Measurements from ENCODE around the gene RORB.
A peak's percentile ranks its signal among the peaks of the same experiment; 100 is the strongest.

Gene RORB
- total RNA-seq, result 0.17 to 0.39 (median 0.35) reads per million in 3 donors

- Histone ChIP-seq H3K27ac (ENCODE audit: insufficient read depth, low read length, poor library complexity, severe bottlenecking) (no peak within 1 kb of the TSS), H3K4me1 (ENCODE audit: control insufficient read depth, insufficient read depth, low read length, poor library complexity, severe bottlenecking) (no peaks in the 10 kb centered on the region), H3K36me3 (ENCODE audit: control insufficient read depth, insufficient read depth, low read length) (no peaks in the 10 kb centered on the region), H3K9me3 (ENCODE audit: control insufficient read depth, low read length) (no peaks in the 10 kb centered on the region), H3K27me3 (replicated peaks; ENCODE audit: control insufficient read depth, insufficient read depth, low read length, poor library complexity, severe bottlenecking) (peaks cover 24% of the 10 kb centered on the region), H3K4me3 (ENCODE audit: insufficient read depth, low read depth, low read length, poor library complexity, severe bottlenecking) (peak within 1 kb of the TSS; percentile 62)
- peak in 1 of 3 donors; percentile 19 for DNase-seq
These were observed at the start of gene RORB for GRCh38 chr9:74496819-74497747. Gene RORB, plus strand, starts transcription at chr9:74497335. Its CDS starts 642 bp downstream, at chr9:74497977.

GRCh38 chr9:74447451-74448193, 49.5 kb upstream of the RORB start:
- no peak for DNase-seq
- Histone ChIP-seq H3K4me1 (ENCODE audit: control insufficient read depth, insufficient read depth, low read length, poor library complexity, severe bottlenecking) (no peaks in the 10 kb centered on the region), H3K27me3 (replicated peaks; ENCODE audit: control insufficient read depth, insufficient read depth, low read length, poor library complexity, severe bottlenecking) (no peaks in the 10 kb centered on the region), H3K9me3 (ENCODE audit: control insufficient read depth, low read length) (no peaks in the 10 kb centered on the region), H3K27ac (ENCODE audit: insufficient read depth, low read length, poor library complexity, severe bottlenecking) (no peak overlapping the region), H3K36me3 (ENCODE audit: control insufficient read depth, insufficient read depth, low read length) (no peaks in the 10 kb centered on the region), H3K4me3 (ENCODE audit: insufficient read depth, low read depth, low read length, poor library complexity, severe bottlenecking) (no peak overlapping the region)

- Histone ChIP-seq H3K27ac (ENCODE audit: insufficient read depth, low read length, poor library complexity, severe bottlenecking) (no peak overlapping the region), H3K4me3 (ENCODE audit: insufficient read depth, low read depth, low read length, poor library complexity, severe bottlenecking) (no peak overlapping the region), H3K36me3 (ENCODE audit: control insufficient read depth, insufficient read depth, low read length) (no peaks in the 10 kb centered on the region), H3K27me3 (replicated peaks; ENCODE audit: control insufficient read depth, insufficient read depth, low read length, poor library complexity, severe bottlenecking) (no peaks in the 10 kb centered on the region), H3K4me1 (ENCODE audit: control insufficient read depth, insufficient read depth, low read length, poor library complexity, severe bottlenecking) (no peaks in the 10 kb centered on the region), H3K9me3 (ENCODE audit: control insufficient read depth, low read length) (no peaks in the 10 kb centered on the region)
- DNase-seq, result no peak
These were observed 48.1 kb upstream of the RORB start for GRCh38 chr9:74449060-74449459.

GRCh38 chr9:74458832-74459231, 38.3 kb upstream of the RORB start:
- Histone ChIP-seq H3K9me3 (ENCODE audit: control insufficient read depth, low read length) (no peaks in the 10 kb centered on the region), H3K4me1 (ENCODE audit: control insufficient read depth, insufficient read depth, low read length, poor library complexity, severe bottlenecking) (no peaks in the 10 kb centered on the region), H3K27ac (ENCODE audit: insufficient read depth, low read length, poor library complexity, severe bottlenecking) (no peak overlapping the region), H3K4me3 (ENCODE audit: insufficient read depth, low read depth, low read length, poor library complexity, severe bottlenecking) (no peak overlapping the region), H3K36me3 (ENCODE audit: control insufficient read depth, insufficient read depth, low read length) (no peaks in the 10 kb centered on the region), H3K27me3 (replicated peaks; ENCODE audit: control insufficient read depth, insufficient read depth, low read length, poor library complexity, severe bottlenecking) (no peaks in the 10 kb centered on the region)
- DNase-seq, result no peak

GRCh38 chr9:74463825-74464224, 33.3 kb upstream of the RORB start:
- H3K27me3 ChIP-seq (replicated peaks; ENCODE audit: control insufficient read depth, insufficient read depth, low read length, poor library complexity, severe bottlenecking), result no peaks in the 10 kb centered on the region
- H3K4me3 ChIP-seq (ENCODE audit: insufficient read depth, low read depth, low read length, poor library complexity, severe bottlenecking), result no peak overlapping the region
- no peak overlapping the region for H3K27ac ChIP-seq (ENCODE audit: insufficient read depth, low read length, poor library complexity, severe bottlenecking)
- no peaks in the 10 kb centered on the region for H3K36me3 ChIP-seq (ENCODE audit: control insufficient read depth, insufficient read depth, low read length)
- H3K9me3 ChIP-seq (ENCODE audit: control insufficient read depth, low read length), result no peaks in the 10 kb centered on the region
- no peaks in the 10 kb centered on the region for H3K4me1 ChIP-seq (ENCODE audit: control insufficient read depth, insufficient read depth, low read length, poor library complexity, severe bottlenecking)
- DNase-seq, result no peak

- Histone ChIP-seq H3K27me3 (replicated peaks; ENCODE audit: control insufficient read depth, insufficient read depth, low read length, poor library complexity, severe bottlenecking) (no peaks in the 10 kb centered on the region), H3K9me3 (ENCODE audit: control insufficient read depth, low read length) (no peaks in the 10 kb centered on the region), H3K27ac (ENCODE audit: insufficient read depth, low read length, poor library complexity, severe bottlenecking) (no peak overlapping the region), H3K36me3 (ENCODE audit: control insufficient read depth, insufficient read depth, low read length) (no peaks in the 10 kb centered on the region), H3K4me3 (ENCODE audit: insufficient read depth, low read depth, low read length, poor library complexity, severe bottlenecking) (no peak overlapping the region), H3K4me1 (ENCODE audit: control insufficient read depth, insufficient read depth, low read length, poor library complexity, severe bottlenecking) (no peaks in the 10 kb centered on the region)
- DNase-seq, result no peak
These were observed 18.5 kb upstream of the RORB start for GRCh38 chr9:74478606-74479005.

- Histone ChIP-seq H3K4me1 (ENCODE audit: control insufficient read depth, insufficient read depth, low read length, poor library complexity, severe bottlenecking) (no peaks in the 10 kb centered on the region), H3K27me3 (replicated peaks; ENCODE audit: control insufficient read depth, insufficient read depth, low read length, poor library complexity, severe bottlenecking) (no peaks in the 10 kb centered on the region), H3K27ac (ENCODE audit: insufficient read depth, low read length, poor library complexity, severe bottlenecking) (no peak overlapping the region), H3K9me3 (ENCODE audit: control insufficient read depth, low read length) (no peaks in the 10 kb centered on the region), H3K4me3 (ENCODE audit: insufficient read depth, low read depth, low read length, poor library complexity, severe bottlenecking) (no peak overlapping the region), H3K36me3 (ENCODE audit: control insufficient read depth, insufficient read depth, low read length) (no peaks in the 10 kb centered on the region)
- DNase-seq, result no peak
These were observed 17.4 kb upstream of the RORB start for GRCh38 chr9:74479711-74480110.

- Histone ChIP-seq H3K27me3 (replicated peaks; ENCODE audit: control insufficient read depth, insufficient read depth, low read length, poor library complexity, severe bottlenecking) (no peaks in the 10 kb centered on the region), H3K9me3 (ENCODE audit: control insufficient read depth, low read length) (no peaks in the 10 kb centered on the region), H3K4me3 (ENCODE audit: insufficient read depth, low read depth, low read length, poor library complexity, severe bottlenecking) (no peak overlapping the region), H3K4me1 (ENCODE audit: control insufficient read depth, insufficient read depth, low read length, poor library complexity, severe bottlenecking) (no peaks in the 10 kb centered on the region), H3K36me3 (ENCODE audit: control insufficient read depth, insufficient read depth, low read length) (no peaks in the 10 kb centered on the region), H3K27ac (ENCODE audit: insufficient read depth, low read length, poor library complexity, severe bottlenecking) (no peak overlapping the region)
- no peak for DNase-seq
These were observed 9.7 kb upstream of the RORB start for GRCh38 chr9:74487395-74487794.

GRCh38 chr9:74493512-74493911, 3.6 kb upstream of the RORB start:
- H3K4me3 ChIP-seq (ENCODE audit: insufficient read depth, low read depth, low read length, poor library complexity, severe bottlenecking), result no peak overlapping the region
- peaks cover 6% of the 10 kb centered on the region for H3K27me3 ChIP-seq (replicated peaks; ENCODE audit: control insufficient read depth, insufficient read depth, low read length, poor library complexity, severe bottlenecking)
- DNase-seq, result no peak
- H3K9me3 ChIP-seq (ENCODE audit: control insufficient read depth, low read length), result no peaks in the 10 kb centered on the region
- no peak overlapping the region for H3K27ac ChIP-seq (ENCODE audit: insufficient read depth, low read length, poor library complexity, severe bottlenecking)
- no peaks in the 10 kb centered on the region for H3K4me1 ChIP-seq (ENCODE audit: control insufficient read depth, insufficient read depth, low read length, poor library complexity, severe bottlenecking)
- no peaks in the 10 kb centered on the region for H3K36me3 ChIP-seq (ENCODE audit: control insufficient read depth, insufficient read depth, low read length)

- Histone ChIP-seq H3K4me1 (ENCODE audit: control insufficient read depth, insufficient read depth, low read length, poor library complexity, severe bottlenecking) (no peaks in the 10 kb centered on the region), H3K27ac (ENCODE audit: insufficient read depth, low read length, poor library complexity, severe bottlenecking) (no peak overlapping the region), H3K9me3 (ENCODE audit: control insufficient read depth, low read length) (no peaks in the 10 kb centered on the region), H3K27me3 (replicated peaks; ENCODE audit: control insufficient read depth, insufficient read depth, low read length, poor library complexity, severe bottlenecking) (peaks cover 15% of the 10 kb centered on the region), H3K36me3 (ENCODE audit: control insufficient read depth, insufficient read depth, low read length) (no peaks in the 10 kb centered on the region), H3K4me3 (ENCODE audit: insufficient read depth, low read depth, low read length, poor library complexity, severe bottlenecking) (no peak overlapping the region)
- no peak for DNase-seq
These were observed 2.6 kb upstream of the RORB start for GRCh38 chr9:74494490-74494889.
